ENCODE results near the gene RPLP2. TPM values are rescaled to one million over a fixed set of nuclear protein-coding genes. Genes with fewer than 3 reads are reported as not detected.
A peak's percentile ranks its signal among the peaks of the same experiment; 100 is the strongest.

RPLP2 gene
- total and polyA plus RNA-seq, 2 experiments from 2014 or later: 401 to 468 TPM

GRCh38 chr11:782264-783174 is 27.2 kb upstream of the RPLP2 start:
- peak overlapping the region; percentile 2 for H3K27ac ChIP-seq
- 83% methylated on average over 35 of the region's 36 CpGs for WGBS (ENCODE audit: low lambda C conversion rate, missing lambda C conversion rate)
- no peak overlapping the region for H3K4me3 ChIP-seq
- H3K9me2 ChIP-seq (replicated peaks; ENCODE audit: insufficient read depth): no peaks in the 10 kb centered on the region
- H3K36me3 ChIP-seq (replicated peaks; ENCODE audit: insufficient read depth, low read depth): no peaks in the 10 kb centered on the region
- no peaks in the 10 kb centered on the region for H3K9me3 ChIP-seq (ENCODE audit: low read depth)
- H3K27me3 ChIP-seq: no peaks in the 10 kb centered on the region
- peaks cover 17% of the 10 kb centered on the region for H3K79me2 ChIP-seq
- H4K20me1 ChIP-seq (ENCODE audit: insufficient read depth, poor library complexity, severe bottlenecking): peaks cover 4% of the 10 kb centered on the region
- no peak for DNase-seq (ENCODE audit: low spot score)
- H3K4me1 ChIP-seq (ENCODE audit: insufficient read depth): peaks cover 18% of the 10 kb centered on the region
- H2AFZ ChIP-seq: no peak overlapping the region
- TF ChIP-seq EZH2 (IDR thresholded peaks at IDR 0.05; ENCODE audit: borderline replicate concordance) (no peak), EZH2phosphoT487 (IDR thresholded peaks at IDR 0.05; ENCODE audit: low read depth, severe bottlenecking, unreplicated experiment) (no peak), CTCF (IDR thresholded peaks at IDR 0.05; ENCODE audit: poor library complexity) (no peak)
- H3K4me2 ChIP-seq: peak overlapping the region; percentile 35

DNA sequence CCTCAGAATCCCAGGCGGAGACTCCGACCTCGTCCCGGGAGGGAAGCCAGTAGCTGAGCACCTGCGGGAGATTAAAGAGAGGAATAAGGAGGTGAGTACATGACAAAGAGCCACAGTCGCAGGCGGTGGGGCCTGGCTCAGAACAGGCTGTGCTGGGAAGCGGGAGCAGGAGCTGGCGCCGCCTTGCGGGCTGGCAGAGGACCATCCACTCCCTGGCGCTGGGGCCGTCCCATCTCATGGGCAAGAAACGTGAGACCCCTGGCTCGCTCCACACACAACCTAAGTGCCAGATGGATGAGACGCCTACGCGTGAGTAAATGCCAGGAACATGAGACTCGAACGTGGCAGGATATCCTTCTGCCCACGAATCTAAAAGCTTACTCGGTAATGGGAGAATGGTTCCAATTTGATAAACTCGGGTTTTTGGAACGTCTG is 26.2 kb upstream of the RPLP2 start:
- H3K4me1 ChIP-seq (ENCODE audit: insufficient read depth): peaks cover 10% of the 10 kb centered on the region
- H3K79me2 ChIP-seq: peaks cover 6% of the 10 kb centered on the region
- H3K9me3 ChIP-seq (ENCODE audit: low read depth): no peaks in the 10 kb centered on the region
- peaks cover 4% of the 10 kb centered on the region for H4K20me1 ChIP-seq (ENCODE audit: insufficient read depth, poor library complexity, severe bottlenecking)
- peak; percentile 82 for TF ChIP-seq CTCF (IDR thresholded peaks at IDR 0.05; ENCODE audit: poor library complexity)
- TF ChIP-seq EZH2 (IDR thresholded peaks at IDR 0.05; ENCODE audit: borderline replicate concordance): no peak
- no peak for TF ChIP-seq EZH2phosphoT487 (IDR thresholded peaks at IDR 0.05; ENCODE audit: low read depth, severe bottlenecking, unreplicated experiment)
- no peaks in the 10 kb centered on the region for H3K9me2 ChIP-seq (replicated peaks; ENCODE audit: insufficient read depth)
- no peaks in the 10 kb centered on the region for H3K27me3 ChIP-seq
- H3K4me2 ChIP-seq: peak overlapping the region; percentile 35
- peak; percentile 93 for DNase-seq (ENCODE audit: low spot score)
- 6% methylated on average over 24 of the region's 24 CpGs for WGBS (ENCODE audit: low lambda C conversion rate, missing lambda C conversion rate)
- no peak overlapping the region for H2AFZ ChIP-seq
- peak overlapping the region; percentile 10 for H3K27ac ChIP-seq
- no peak overlapping the region for H3K4me3 ChIP-seq
- no peaks in the 10 kb centered on the region for H3K36me3 ChIP-seq (replicated peaks; ENCODE audit: insufficient read depth, low read depth)

GRCh38 chr11:786235-787083 is 23.3 kb upstream of the RPLP2 start:
- H2AFZ ChIP-seq: no peak overlapping the region
- no peaks in the 10 kb centered on the region for H4K20me1 ChIP-seq (ENCODE audit: insufficient read depth, poor library complexity, severe bottlenecking)
- no peak for DNase-seq (ENCODE audit: low spot score)
- H3K79me2 ChIP-seq: no peaks in the 10 kb centered on the region
- no peak overlapping the region for H3K27ac ChIP-seq
- 88% methylated on average over 22 of the region's 24 CpGs for WGBS (ENCODE audit: low lambda C conversion rate, missing lambda C conversion rate)
- H3K4me3 ChIP-seq: no peak overlapping the region
- peaks cover 9% of the 10 kb centered on the region for H3K4me1 ChIP-seq (ENCODE audit: insufficient read depth)
- H3K36me3 ChIP-seq (replicated peaks; ENCODE audit: insufficient read depth, low read depth): no peaks in the 10 kb centered on the region
- H3K9me3 ChIP-seq (ENCODE audit: low read depth): no peaks in the 10 kb centered on the region
- H3K4me2 ChIP-seq: no peak overlapping the region
- no peaks in the 10 kb centered on the region for H3K9me2 ChIP-seq (replicated peaks; ENCODE audit: insufficient read depth)
- H3K27me3 ChIP-seq: no peaks in the 10 kb centered on the region
- TF ChIP-seq CTCF (IDR thresholded peaks at IDR 0.05; ENCODE audit: poor library complexity) (no peak), EZH2 (IDR thresholded peaks at IDR 0.05; ENCODE audit: borderline replicate concordance) (no peak), EZH2phosphoT487 (IDR thresholded peaks at IDR 0.05; ENCODE audit: low read depth, severe bottlenecking, unreplicated experiment) (no peak)
